G401 (cell line): ENCODE data around the gene PGAP6. TPM values are rescaled to one million over a fixed set of nuclear protein-coding genes. Genes with fewer than 3 reads are reported as not detected.
"Not testable (repeated sequence)": the region's sequence is repeated elsewhere in the genome, so short reads cannot be mapped to it uniquely, and the experiment has no call there.

Experiments used
- DNase-seq: peaks from one replicate; pipeline ENCODE4 v3.0.0-alpha.2; 2015; ENCODE audit warnings: low spot score
- in situ Hi-C: cut with HindIII; loops from 2 replicates; pipeline ENCODE4 v1.10.0; 2016; ENCODE audit warnings: low sequenced_read_pairs, mixed read lengths
- total RNA-seq: library from RNA; depleted of rRNA; stranded (reverse); fragments of >200 nt; shearing (Covaris generic); gene quantifications from 2 replicates; pipeline ENCODE4 v1.2.3, GENCODE V29; 2014

The PGAP6 gene
- total RNA-seq, 1 experiment from 2014 or later: 60.8 TPM

GRCh38 chr16:370443-370842, 11.3 kb downstream of the PGAP6 start, which contains the start of gene MRPL28:
MRPL28 (minus strand) TSS chr16:370538; CDS start chr16:370218, 320 bp downstream.
- in situ Hi-C loops: no loop called here
- peak; percentile 97 for DNase-seq

DNA sequence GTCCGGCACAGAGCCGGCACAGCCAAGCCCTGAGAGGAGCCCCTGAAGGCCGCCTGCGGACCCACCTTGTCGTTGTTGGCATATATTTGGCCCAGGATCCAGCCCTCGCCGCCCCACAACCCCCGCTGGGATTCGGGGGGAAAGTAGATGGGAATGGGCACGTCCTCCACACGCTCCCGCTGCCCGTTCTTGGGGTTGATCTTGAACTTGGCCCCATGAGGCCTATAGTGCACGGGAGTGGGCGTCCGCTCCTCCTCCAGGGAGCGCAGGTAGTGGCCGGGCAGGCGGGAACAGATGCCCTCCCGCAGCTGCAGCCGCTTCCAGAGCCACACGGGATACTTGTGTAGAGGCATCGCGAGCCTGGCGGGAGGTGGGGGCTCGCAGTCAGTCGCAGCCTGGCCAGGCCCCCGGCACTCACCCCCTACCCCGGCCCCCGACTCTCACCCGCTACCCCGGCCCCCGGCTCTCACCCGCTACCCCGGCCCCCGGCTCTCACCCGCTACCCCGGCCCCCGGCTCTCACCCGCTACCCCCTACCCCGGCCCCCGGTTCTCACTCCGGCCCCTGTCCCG, 11.8 kb downstream of the PGAP6 start:
- in situ Hi-C loops: no loop called here
- DNase-seq: no peak

- in situ Hi-C loops: no loop called here
- no peak for DNase-seq
Observed at GRCh38 chr16:369275-369865, 12.4 kb downstream of the PGAP6 start.

GRCh38 chr16:368388-369158, 13.2 kb downstream of the PGAP6 start:
- in situ Hi-C loops: no loop called here
- DNase-seq: no peak

GRCh38 chr16:367333-367903, 14.4 kb downstream of the PGAP6 start:
- in situ Hi-C loops: no loop called here
- no peak for DNase-seq

DNA sequence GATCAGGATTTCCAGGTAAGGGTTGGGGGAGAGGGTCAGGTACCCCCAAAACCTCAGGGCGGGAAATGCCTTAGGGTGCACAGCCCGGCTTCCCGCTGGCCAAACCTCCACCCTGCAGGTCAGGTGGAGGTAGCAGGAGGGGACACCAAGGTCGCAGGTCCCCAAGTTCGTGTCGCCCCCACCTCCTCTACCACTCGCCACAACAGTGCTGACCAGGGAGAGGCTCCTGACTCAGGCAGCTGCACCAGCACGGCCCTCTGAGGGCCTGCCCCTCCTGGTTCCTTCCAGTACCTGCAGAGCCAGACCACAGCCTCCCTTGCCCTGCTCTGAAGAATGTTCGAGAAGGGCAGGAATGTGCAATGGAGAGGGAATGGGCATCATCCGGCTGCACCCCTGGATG, 15.3 kb downstream of the PGAP6 start:
- in situ Hi-C loops: no loop called here
- DNase-seq: no peak

DNA sequence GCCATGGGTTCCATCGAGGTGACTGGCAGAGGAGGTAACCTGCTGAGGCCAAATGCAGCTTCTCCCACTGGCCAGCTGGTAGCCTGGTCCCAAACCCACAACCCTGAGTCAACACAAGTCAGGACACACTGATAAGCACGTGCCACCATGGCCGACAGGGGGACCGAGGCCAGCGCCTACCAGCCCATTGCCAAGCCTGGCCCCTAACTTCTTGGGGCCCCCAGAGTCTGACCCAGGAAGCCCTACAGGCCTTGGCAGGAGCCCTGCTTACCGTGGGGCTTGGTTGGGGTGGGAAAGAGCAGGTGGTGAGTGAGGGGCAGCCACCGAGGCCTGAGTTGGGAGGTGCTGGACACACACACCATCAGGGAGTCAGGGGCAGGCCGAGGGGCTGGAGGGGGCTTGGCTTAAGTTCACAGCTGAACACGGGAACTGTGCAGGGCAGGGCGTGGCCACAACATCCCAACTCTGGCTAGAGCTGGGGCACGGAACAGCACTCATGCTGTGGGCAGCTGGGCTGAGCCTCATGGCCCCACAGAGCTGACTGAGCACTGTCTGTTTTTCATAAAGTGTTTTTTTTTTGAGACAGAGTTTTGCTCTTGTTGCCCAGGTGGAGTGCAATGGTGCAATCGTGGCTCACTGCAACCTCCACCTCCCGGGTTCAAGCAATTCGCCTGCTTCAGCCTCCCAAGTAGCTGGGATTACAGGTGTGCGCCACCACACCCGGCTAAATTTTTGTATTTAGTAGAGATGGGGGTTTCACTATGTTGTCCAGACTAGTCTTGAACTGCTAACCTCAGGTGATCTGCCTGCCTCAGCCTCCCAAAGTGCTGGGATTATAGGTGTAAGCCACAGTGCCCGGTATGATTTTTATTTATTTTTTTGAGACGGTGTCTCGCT, 16.9 kb downstream of the PGAP6 start:
- DNase-seq: no peak
- in situ Hi-C loops: no loop called here

GRCh38 chr16:363766-364490, 17.9 kb downstream of the PGAP6 start:
- in situ Hi-C loops: no loop called here
- no peak for DNase-seq

GRCh38 chr16:363110-363765, 18.5 kb downstream of the PGAP6 start:
- in situ Hi-C loops: no loop called here
- DNase-seq: no peak

- in situ Hi-C loops, DNase-seq: not testable (repeated sequence)
Observed at GRCh38 chr16:362702-362999, 19.1 kb downstream of the PGAP6 start.

GRCh38 chr16:361872-362701, 19.7 kb downstream of the PGAP6 start:
- in situ Hi-C loops: no loop called here
- peak; percentile 89 for DNase-seq

- DNase-seq: no peak
- in situ Hi-C loops: no loop called here
Observed at GRCh38 chr16:361341-361871, 20.4 kb downstream of the PGAP6 start.

- in situ Hi-C loops: no loop called here
- no peak for DNase-seq
Observed at GRCh38 chr16:360698-361336, 21.0 kb downstream of the PGAP6 start.

DNA sequence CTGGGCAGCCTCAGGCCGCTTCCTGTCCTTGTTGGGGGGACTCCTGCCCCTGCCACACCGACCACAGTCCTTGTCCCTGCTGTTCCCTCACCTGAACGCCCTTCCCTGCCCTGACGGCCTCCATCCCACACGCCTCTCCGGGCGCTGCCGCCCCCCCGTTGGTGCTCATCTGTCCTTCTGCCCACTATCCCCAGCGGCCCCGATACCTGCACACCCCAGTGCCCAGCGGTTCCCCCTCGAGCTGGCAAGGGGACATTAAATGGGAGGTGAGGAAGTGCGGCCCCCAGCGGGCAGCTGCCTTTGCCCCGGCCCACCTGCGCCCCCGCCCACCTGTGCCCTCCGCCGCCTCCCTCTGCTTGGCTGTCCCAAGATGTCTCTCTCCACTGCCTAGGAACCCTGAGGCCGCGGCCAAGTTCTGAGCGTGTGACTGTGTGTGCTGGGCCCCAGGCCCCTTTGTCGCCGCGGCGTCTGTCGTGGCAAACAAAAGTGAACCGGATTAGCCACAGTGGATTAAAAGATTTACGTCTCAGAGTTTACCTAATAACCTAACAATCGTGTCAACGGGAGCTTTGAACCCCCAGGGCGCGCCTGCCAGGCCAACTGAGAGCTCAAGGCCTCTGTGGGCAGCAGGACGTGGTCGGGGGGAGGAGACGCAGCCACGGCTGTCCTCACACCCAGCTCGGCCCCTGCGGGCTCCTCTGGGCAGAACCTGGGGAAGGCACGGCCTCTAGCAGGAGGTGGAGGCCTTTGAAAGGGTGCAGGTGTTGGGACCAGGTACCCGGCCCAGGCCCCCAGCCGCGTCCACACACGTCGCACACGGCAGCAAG, 21.7 kb downstream of the PGAP6 start:
- DNase-seq: no peak
- in situ Hi-C loops: no loop called here

DNA sequence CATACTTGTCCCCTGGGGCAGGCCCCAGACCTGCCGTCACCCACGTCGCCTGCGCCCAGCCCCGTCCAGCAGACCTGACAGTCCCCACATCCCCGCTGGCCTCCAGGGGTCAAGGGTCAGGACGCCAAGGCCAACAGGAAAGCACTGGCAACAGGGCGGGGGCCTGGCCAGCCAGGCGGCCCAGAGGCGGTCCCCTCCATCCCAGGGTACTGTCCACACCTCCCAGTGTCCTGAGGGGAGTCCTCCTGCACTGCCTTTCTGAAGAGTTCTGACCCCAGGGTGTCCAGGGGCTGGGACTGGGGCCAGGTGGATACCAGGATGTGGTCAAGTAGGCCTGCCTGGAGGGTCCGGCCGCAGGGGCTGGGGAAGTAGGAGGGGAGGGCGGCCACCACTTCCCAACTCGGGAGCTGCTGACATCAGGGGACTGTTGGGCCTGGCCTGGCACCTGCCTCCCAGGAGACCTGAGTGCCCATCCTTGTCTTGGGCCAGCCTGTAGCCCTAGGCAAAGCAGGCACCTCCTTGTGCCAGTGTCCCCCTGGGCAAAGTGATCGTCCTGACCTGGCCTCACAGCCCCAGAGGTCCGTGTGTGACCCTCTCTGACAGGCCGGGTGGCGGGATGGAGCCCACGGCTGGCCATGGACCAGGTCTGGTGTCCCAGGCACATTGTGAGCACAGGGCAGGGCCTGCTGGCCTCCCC, 22.6 kb downstream of the PGAP6 start:
- in situ Hi-C loops: no loop called here
- no peak for DNase-seq
